ENCODE results near the gene FUT8.

DNA sequence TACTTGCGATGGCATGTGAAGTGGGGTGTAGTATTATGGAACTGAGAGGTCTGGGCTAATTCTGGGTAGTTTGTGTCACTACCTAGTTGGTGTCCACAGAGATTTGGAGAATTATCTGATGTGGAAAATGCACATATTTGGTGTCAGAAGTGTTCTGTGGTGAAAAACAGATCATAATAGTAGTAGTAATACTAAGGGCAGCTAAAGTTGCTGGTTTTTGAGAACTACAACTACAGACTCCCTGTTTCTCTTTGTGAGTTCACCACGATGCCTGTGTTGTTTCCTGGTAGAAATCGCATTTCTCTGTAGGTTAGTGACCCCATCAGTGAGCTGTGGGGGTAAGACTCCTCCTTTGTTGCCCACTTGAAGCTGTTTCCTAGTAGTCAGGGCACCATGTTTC, 206.5 kb downstream of the FUT8 start:
- TF ChIP-seq, protein P1, sequence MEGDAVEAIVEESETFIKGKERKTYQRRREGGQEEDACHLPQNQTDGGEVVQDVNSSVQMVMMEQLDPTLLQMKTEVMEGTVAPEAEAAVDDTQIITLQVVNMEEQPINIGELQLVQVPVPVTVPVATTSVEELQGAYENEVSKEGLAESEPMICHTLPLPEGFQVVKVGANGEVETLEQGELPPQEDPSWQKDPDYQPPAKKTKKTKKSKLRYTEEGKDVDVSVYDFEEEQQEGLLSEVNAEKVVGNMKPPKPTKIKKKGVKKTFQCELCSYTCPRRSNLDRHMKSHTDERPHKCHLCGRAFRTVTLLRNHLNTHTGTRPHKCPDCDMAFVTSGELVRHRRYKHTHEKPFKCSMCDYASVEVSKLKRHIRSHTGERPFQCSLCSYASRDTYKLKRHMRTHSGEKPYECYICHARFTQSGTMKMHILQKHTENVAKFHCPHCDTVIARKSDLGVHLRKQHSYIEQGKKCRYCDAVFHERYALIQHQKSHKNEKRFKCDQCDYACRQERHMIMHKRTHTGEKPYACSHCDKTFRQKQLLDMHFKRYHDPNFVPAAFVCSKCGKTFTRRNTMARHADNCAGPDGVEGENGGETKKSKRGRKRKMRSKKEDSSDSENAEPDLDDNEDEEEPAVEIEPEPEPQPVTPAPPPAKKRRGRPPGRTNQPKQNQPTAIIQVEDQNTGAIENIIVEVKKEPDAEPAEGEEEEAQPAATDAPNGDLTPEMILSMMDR (IDR thresholded peaks at IDR 0.05; ENCODE audit: poor library complexity): no peak
- TF ChIP-seq EZH2phosphoT487 (IDR thresholded peaks at IDR 0.05; ENCODE audit: low read depth, severe bottlenecking, unreplicated experiment) (no peak), EZH2 (IDR thresholded peaks at IDR 0.05; ENCODE audit: borderline replicate concordance) (no peak)

Measured in hepatocyte (in vitro differentiated cells).